Nephron (organoid): ENCODE data around the gene EFEMP2.
A peak's percentile ranks its signal among the peaks of the same experiment; 100 is the strongest.
"Not testable (repeated sequence)": the region's sequence is repeated elsewhere in the genome, so short reads cannot be mapped to it uniquely, and the experiment has no call there.

ENCODE experiments used
- H3K27ac Mint-ChIP-seq, 3 experiments: 2 replicates each; pipeline ENCODE4 v1.8.0; 2020; ENCODE audit warnings: mixed read lengths in 3 of 3, mild to moderate bottlenecking in 2 of 3, moderate library complexity in 1 of 3
- H3K27me3 Mint-ChIP-seq: 2 replicates; pipeline ENCODE4 v1.8.0; 2021; ENCODE audit warnings: low read depth, mild to moderate bottlenecking, moderate library complexity, mixed read lengths
- H3K36me3 Mint-ChIP-seq: 2 replicates; pipeline ENCODE4 v1.8.0; 2020; ENCODE audit warnings: low read depth, mixed read lengths
- H3K4me1 Mint-ChIP-seq: 2 replicates; pipeline ENCODE4 v1.8.0; 2020; ENCODE audit warnings: mixed read lengths
- H3K4me3 Mint-ChIP-seq, 3 experiments: 2 replicates each; pipeline ENCODE4 v1.8.0; 2020; ENCODE audit warnings: mild to moderate bottlenecking in 3 of 3, mixed read lengths in 3 of 3, moderate library complexity in 2 of 3
- H3K9me3 Mint-ChIP-seq: 2 replicates; pipeline ENCODE4 v1.8.0; 2020; ENCODE audit warnings: mixed read lengths
- CTCF ChIP-seq, 3 experiments: fragments of 200-600 bp; sonication (generic); IDR thresholded peaks; one replicate each; pipeline ENCODE4 v1.5.0; 2021; ENCODE audit warnings: antibody characterized with exemption in 3 of 3; ENCODE audit not compliant: unreplicated experiment in 3 of 3

Gene EFEMP2

GRCh38 chr11:65833297-65834030 is 39.1 kb downstream of the EFEMP2 start, which contains the start of gene SNX32:
Gene SNX32, plus strand, starts transcription at chr11:65833963. Its CDS starts 103 bp downstream, at chr11:65834066.
- Mint-ChIP-seq H3K4me3 (no peak within 1 kb of the TSS), H3K4me1 (peaks cover 15% of the 10 kb centered on the region), H3K27ac (peak within 1 kb of the TSS in 1 of 3 experiments; percentile 64), H3K9me3 (no peaks in the 10 kb centered on the region), H3K36me3 (no peaks in the 10 kb centered on the region), H3K27me3 (peaks cover 7% of the 10 kb centered on the region)
- no peak for TF ChIP-seq CTCF (IDR thresholded peaks at IDR 0.05; ENCODE audit: unreplicated experiment in 3 of 3)

GRCh38 chr11:65832231-65832630 is 40.4 kb downstream of the EFEMP2 start:
- H3K27me3 Mint-ChIP-seq, H3K27ac Mint-ChIP-seq, H3K9me3 Mint-ChIP-seq, H3K36me3 Mint-ChIP-seq: not testable (repeated sequence)
- Mint-ChIP-seq H3K4me3 (peak overlapping the region; percentile 16 to 70 (median 58)), H3K4me1 (peaks cover 15% of the 10 kb centered on the region)

- H3K27me3 Mint-ChIP-seq, result peaks cover 7% of the 10 kb centered on the region
- H3K9me3 Mint-ChIP-seq, result no peaks in the 10 kb centered on the region
- no peak for TF ChIP-seq CTCF (IDR thresholded peaks at IDR 0.05; ENCODE audit: unreplicated experiment in 3 of 3)
- peaks cover 15% of the 10 kb centered on the region for H3K4me1 Mint-ChIP-seq
- H3K36me3 Mint-ChIP-seq, result no peaks in the 10 kb centered on the region
- no peak overlapping the region for H3K27ac Mint-ChIP-seq
- peak overlapping the region in 1 of 3 experiments; percentile 10 for H3K4me3 Mint-ChIP-seq
Measured at GRCh38 chr11:65829459-65829858, 43.1 kb downstream of the EFEMP2 start.

- H3K4me1 Mint-ChIP-seq, result peaks cover 8% of the 10 kb centered on the region
- TF ChIP-seq CTCF (IDR thresholded peaks at IDR 0.05; ENCODE audit: unreplicated experiment in 3 of 3), result no peak
- no peak overlapping the region for H3K27ac Mint-ChIP-seq
- H3K36me3 Mint-ChIP-seq, result no peaks in the 10 kb centered on the region
- H3K9me3 Mint-ChIP-seq, result no peaks in the 10 kb centered on the region
- H3K4me3 Mint-ChIP-seq, result no peak overlapping the region
- H3K27me3 Mint-ChIP-seq, result peaks cover 3% of the 10 kb centered on the region
Measured at GRCh38 chr11:65826984-65827735, 45.4 kb downstream of the EFEMP2 start.

GRCh38 chr11:65822776-65823528 is 49.6 kb downstream of the EFEMP2 start:
- no peak for TF ChIP-seq CTCF (IDR thresholded peaks at IDR 0.05; ENCODE audit: unreplicated experiment in 3 of 3)
- Mint-ChIP-seq H3K4me3 (no peak overlapping the region), H3K9me3 (no peaks in the 10 kb centered on the region), H3K4me1 (no peaks in the 10 kb centered on the region), H3K36me3 (no peaks in the 10 kb centered on the region), H3K27me3 (no peaks in the 10 kb centered on the region), H3K27ac (no peak overlapping the region)

- no peak for TF ChIP-seq CTCF (IDR thresholded peaks at IDR 0.05; ENCODE audit: unreplicated experiment in 3 of 3)
- H3K4me3 Mint-ChIP-seq, result no peak overlapping the region
- H3K36me3 Mint-ChIP-seq, result peaks cover 4% of the 10 kb centered on the region
- H3K27ac Mint-ChIP-seq, result peak overlapping the region in 2 of 3 experiments; percentile 61 to 86
- no peaks in the 10 kb centered on the region for H3K27me3 Mint-ChIP-seq
- peaks cover 5% of the 10 kb centered on the region for H3K4me1 Mint-ChIP-seq
- no peaks in the 10 kb centered on the region for H3K9me3 Mint-ChIP-seq
Measured at GRCh38 chr11:65821107-65821506, 51.5 kb downstream of the EFEMP2 start.
